ENCODE data around the gene TRH. TPM values are rescaled to one million over a fixed set of nuclear protein-coding genes. Genes with fewer than 3 reads are reported as not detected.

Gene TRH
- total RNA-seq, 1 donor from 2014 or later = 5.3 TPM

- Mint-ChIP-seq H3K9me3 (no peaks in the 10 kb centered on the region), H3K4me3 (no peak overlapping the region), H3K36me3 (no peaks in the 10 kb centered on the region), H3K4me1 (ENCODE audit: unreplicated experiment) (peaks cover 5% of the 10 kb centered on the region), H3K27me3 (peaks cover 61% of the 10 kb centered on the region), H3K27ac (no peak overlapping the region)
- TF ChIP-seq CTCF (conservative IDR thresholded peaks at IDR 0.05) = no peak
- no peak for DNase-seq (ENCODE audit: extremely low spot score, unreplicated experiment)
Measured at GRCh38 chr3:129979905-129980304, 5.4 kb downstream of the TRH start.

- TF ChIP-seq CTCF (conservative IDR thresholded peaks at IDR 0.05) = no peak
- H3K4me1 Mint-ChIP-seq (ENCODE audit: unreplicated experiment) = no peaks in the 10 kb centered on the region
- H3K27me3 Mint-ChIP-seq = peaks cover 24% of the 10 kb centered on the region
- no peak for DNase-seq (ENCODE audit: extremely low spot score, unreplicated experiment)
- no peaks in the 10 kb centered on the region for H3K9me3 Mint-ChIP-seq
- H3K36me3 Mint-ChIP-seq = no peaks in the 10 kb centered on the region
- H3K4me3 Mint-ChIP-seq = no peak overlapping the region
- H3K27ac Mint-ChIP-seq = no peak overlapping the region
Measured at GRCh38 chr3:129983561-129983960, 9.0 kb downstream of the TRH start.

- Mint-ChIP-seq H3K36me3 (no peaks in the 10 kb centered on the region), H3K27me3 (peaks cover 19% of the 10 kb centered on the region), H3K4me3 (no peak overlapping the region), H3K9me3 (no peaks in the 10 kb centered on the region), H3K27ac (no peak overlapping the region), H3K4me1 (ENCODE audit: unreplicated experiment) (peaks cover under 1% of the 10 kb centered on the region)
- no peak for DNase-seq (ENCODE audit: extremely low spot score, unreplicated experiment)
- TF ChIP-seq CTCF (conservative IDR thresholded peaks at IDR 0.05) = no peak
Measured at GRCh38 chr3:129984125-129984524, 9.6 kb downstream of the TRH start.

- H3K27me3 Mint-ChIP-seq = peaks cover 19% of the 10 kb centered on the region
- no peak for TF ChIP-seq CTCF (conservative IDR thresholded peaks at IDR 0.05)
Measured at GRCh38 chr3:129985113-129985512, 10.6 kb downstream of the TRH start.

GRCh38 chr3:129988429-129988828, 13.9 kb downstream of the TRH start:
- no peak for TF ChIP-seq CTCF (conservative IDR thresholded peaks at IDR 0.05)
- Mint-ChIP-seq H3K27me3 (peaks cover 14% of the 10 kb centered on the region), H3K27ac (peak overlapping the region; percentile 47), H3K36me3 (no peaks in the 10 kb centered on the region), H3K4me3 (no peak overlapping the region), H3K4me1 (ENCODE audit: unreplicated experiment) (peaks cover 26% of the 10 kb centered on the region), H3K9me3 (no peaks in the 10 kb centered on the region)
- DNase-seq (ENCODE audit: extremely low spot score, unreplicated experiment) = no peak

More at GRCh38 chr3:129985113-129985512, 10.6 kb downstream of the TRH start:
- no peak for DNase-seq (ENCODE audit: extremely low spot score, unreplicated experiment)
- Mint-ChIP-seq H3K36me3 (no peaks in the 10 kb centered on the region), H3K27ac (no peak overlapping the region), H3K4me3 (no peak overlapping the region), H3K9me3 (no peaks in the 10 kb centered on the region), H3K4me1 (ENCODE audit: unreplicated experiment) (peaks cover 10% of the 10 kb centered on the region)

GRCh38 chr3:129989414-129989813, 14.9 kb downstream of the TRH start:
- DNase-seq (ENCODE audit: extremely low spot score, unreplicated experiment) = no peak
- peaks cover 11% of the 10 kb centered on the region for H3K27me3 Mint-ChIP-seq
- no peak for TF ChIP-seq CTCF (conservative IDR thresholded peaks at IDR 0.05)
- H3K4me3 Mint-ChIP-seq = peak overlapping the region; percentile 39
- no peak overlapping the region for H3K27ac Mint-ChIP-seq
- peaks cover 28% of the 10 kb centered on the region for H3K4me1 Mint-ChIP-seq (ENCODE audit: unreplicated experiment)
- H3K9me3 Mint-ChIP-seq = no peaks in the 10 kb centered on the region
- H3K36me3 Mint-ChIP-seq = no peaks in the 10 kb centered on the region

Measured in type B pancreatic cell (in vitro differentiated cells).